NB4 (cell line): Measurements from ENCODE around the gene SASH1.

ENCODE experiments used
- MYC ChIP-seq: IDR thresholded peaks from 2 replicates; pipeline ENCODE4 v1.6.1; 2011; ENCODE audit warnings: low read depth, low read length
- POLR2A ChIP-seq: IDR thresholded peaks from 2 replicates; pipeline ENCODE4 v1.6.1; 2011; ENCODE audit warnings: mild to moderate bottlenecking; ENCODE audit not compliant: insufficient read length; ENCODE audit errors: extremely low read depth
- TF ChIP-seq, protein P1 (sequence below): IDR thresholded peaks from one replicate; pipeline ENCODE4 v1.5.1; 2012; ENCODE audit warnings: low read depth, low read length

GRCh38 chr6:148578489-148578814 is 235.8 kb downstream of the SASH1 start:
- TF ChIP-seq, protein P1, sequence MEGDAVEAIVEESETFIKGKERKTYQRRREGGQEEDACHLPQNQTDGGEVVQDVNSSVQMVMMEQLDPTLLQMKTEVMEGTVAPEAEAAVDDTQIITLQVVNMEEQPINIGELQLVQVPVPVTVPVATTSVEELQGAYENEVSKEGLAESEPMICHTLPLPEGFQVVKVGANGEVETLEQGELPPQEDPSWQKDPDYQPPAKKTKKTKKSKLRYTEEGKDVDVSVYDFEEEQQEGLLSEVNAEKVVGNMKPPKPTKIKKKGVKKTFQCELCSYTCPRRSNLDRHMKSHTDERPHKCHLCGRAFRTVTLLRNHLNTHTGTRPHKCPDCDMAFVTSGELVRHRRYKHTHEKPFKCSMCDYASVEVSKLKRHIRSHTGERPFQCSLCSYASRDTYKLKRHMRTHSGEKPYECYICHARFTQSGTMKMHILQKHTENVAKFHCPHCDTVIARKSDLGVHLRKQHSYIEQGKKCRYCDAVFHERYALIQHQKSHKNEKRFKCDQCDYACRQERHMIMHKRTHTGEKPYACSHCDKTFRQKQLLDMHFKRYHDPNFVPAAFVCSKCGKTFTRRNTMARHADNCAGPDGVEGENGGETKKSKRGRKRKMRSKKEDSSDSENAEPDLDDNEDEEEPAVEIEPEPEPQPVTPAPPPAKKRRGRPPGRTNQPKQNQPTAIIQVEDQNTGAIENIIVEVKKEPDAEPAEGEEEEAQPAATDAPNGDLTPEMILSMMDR = no peak
- TF ChIP-seq POLR2A (no peak), MYC (no peak)
